Eye (tissue), 1 donor: ENCODE data around the gene PKHD1.

Experiments
- DNase-seq: peaks from one replicate; pipeline ENCODE4 v3.0.0-alpha.2; 2015

PKHD1 gene

GRCh38 chr6:52102405-52102804 lies 15.0 kb upstream of the PKHD1 start:
- DNase-seq, result no peak

GRCh38 chr6:52098721-52099120 lies 11.3 kb upstream of the PKHD1 start:
- DNase-seq, result no peak

GRCh38 chr6:52089758-52090348 lies 2.4 kb upstream of the PKHD1 start:
- no peak for DNase-seq

DNA sequence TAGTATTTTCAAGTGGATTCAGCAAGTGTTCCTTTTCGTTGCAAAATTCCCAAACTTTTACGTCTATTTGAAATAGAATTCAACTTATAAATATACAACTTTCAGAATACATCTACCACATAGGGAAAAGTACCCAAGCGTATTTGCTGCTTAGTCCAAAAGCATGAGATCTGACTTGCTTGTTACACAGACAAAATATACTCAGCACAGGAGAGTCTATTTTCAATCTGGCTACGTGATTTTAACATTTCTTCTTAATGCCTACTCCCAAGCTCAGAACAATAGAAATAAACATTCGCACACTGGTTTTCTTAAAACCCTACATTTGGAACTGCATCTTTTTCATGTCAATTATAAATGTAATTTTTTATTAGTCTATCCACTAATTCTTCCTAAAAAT lies 672 bp downstream of the PKHD1 start:
- DNase-seq, result no peak

- DNase-seq, result no peak
These were observed 6.2 kb downstream of the PKHD1 start for GRCh38 chr6:52081237-52081636.

DNA sequence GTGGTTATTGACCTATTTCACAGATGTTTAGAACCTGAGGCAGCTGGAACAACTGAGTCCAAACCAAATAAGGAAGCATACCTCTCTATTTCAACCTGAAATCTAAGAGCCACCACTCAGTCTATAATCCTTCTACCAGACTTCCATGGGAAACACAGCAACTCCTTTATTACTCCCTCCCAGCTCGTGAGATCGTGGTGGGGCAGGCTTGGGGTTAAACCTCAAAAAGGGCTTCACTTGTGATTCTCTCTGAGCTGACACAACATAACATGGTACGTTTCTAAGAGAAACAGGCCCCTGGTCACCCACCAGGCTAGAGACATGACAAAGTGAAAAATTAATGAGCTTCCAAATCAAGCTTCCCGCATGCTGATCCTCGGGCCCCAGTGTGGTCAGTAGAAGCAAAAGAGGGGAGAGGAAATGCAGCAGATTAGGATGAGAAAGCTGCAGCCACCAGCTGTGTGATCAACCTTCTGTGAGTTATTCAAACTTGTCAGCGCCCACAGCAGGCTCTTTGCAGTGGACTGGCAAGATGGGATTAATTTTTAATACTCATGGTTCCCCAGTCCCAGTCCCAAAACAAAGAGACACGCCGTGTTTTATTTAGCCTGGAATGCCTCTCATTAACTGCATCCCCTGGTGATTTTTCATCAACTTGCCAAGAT lies 9.3 kb downstream of the PKHD1 start:
- peak; percentile 78 for DNase-seq

DNA sequence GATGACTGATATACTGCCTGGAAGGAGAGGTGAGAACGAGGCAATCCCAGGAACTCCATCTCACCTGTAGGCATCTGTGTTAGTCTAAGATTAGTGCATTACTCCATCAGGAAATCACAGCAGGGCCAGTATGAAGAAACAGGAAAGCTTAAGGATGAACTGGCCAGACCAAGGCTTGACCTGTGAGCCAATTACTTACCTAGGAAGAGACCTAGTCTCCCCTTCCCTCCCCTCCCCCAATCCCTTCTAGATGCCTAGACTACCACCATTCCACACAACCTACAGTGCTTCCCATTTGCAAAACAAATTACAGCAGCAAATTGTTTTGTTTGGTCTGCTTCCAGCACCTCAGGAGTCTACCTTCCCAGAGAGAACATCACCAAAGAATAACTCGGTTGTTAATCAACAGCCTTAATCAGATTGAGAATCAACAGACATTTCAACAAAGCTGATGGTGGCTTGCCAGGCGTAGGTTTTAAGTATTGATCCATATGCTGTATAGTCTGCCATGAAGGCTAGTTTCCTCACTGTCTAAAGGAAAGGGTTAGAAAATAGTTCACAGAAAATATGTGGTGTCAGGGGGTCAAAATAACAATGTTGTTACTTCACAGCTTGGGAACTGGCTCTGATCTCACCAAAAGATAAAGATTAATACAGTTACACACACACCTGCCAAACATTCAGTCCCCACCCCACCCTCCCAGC lies 10.1 kb downstream of the PKHD1 start:
- DNase-seq, result peak; percentile 15

GRCh38 chr6:52076791-52077179 lies 10.6 kb downstream of the PKHD1 start:
- DNase-seq, result no peak

DNA sequence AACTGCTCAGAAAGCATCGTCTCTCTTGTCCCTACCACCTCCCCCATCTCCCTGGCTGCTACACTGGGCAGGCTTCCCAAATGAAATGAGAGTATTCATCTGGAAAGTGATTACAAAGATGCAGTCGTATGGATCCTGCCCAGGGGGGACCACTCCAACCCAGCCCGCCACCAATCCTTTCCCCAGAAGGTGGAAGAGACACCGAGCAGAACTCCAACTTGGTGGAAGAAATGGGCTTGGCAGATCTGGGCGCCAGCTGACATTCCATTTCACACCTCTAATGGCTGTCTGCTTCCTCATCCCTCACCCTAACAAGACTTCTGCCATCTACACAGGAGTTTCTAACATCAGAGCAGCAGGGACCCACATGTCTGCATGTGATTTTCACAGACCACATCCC lies 12.7 kb downstream of the PKHD1 start:
- DNase-seq, result peak; percentile 79

GRCh38 chr6:52074155-52074554 lies 13.3 kb downstream of the PKHD1 start:
- peak; percentile 14 for DNase-seq

- DNase-seq, result no peak
These were observed 21.8 kb downstream of the PKHD1 start for GRCh38 chr6:52065621-52066020.

GRCh38 chr6:52063584-52064344 lies 23.6 kb downstream of the PKHD1 start:
- DNase-seq, result peak; percentile 77

- DNase-seq, result no peak
These were observed 25.9 kb downstream of the PKHD1 start for GRCh38 chr6:52061481-52061880.

GRCh38 chr6:52059821-52060220 lies 27.6 kb downstream of the PKHD1 start:
- DNase-seq, result no peak

DNA sequence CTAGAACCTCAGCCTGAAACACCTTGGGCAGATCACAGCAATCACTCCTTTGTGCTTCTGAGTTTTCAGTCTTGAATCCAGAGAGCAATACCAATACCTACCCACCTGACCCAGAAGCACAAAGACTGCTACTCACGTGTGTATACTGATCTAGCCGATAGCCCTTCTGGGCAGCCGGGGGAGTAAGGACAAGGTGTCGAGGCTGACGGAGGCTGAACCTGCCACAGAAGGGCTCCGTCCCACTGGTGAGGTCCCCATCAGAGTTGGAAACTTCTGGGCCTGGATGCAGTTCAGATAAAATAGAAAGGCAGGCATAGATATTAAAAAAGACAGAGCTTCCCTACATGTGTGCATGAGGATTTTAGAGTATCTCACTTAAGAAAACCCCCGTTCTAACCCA lies 32.0 kb downstream of the PKHD1 start:
- no peak for DNase-seq

DNA sequence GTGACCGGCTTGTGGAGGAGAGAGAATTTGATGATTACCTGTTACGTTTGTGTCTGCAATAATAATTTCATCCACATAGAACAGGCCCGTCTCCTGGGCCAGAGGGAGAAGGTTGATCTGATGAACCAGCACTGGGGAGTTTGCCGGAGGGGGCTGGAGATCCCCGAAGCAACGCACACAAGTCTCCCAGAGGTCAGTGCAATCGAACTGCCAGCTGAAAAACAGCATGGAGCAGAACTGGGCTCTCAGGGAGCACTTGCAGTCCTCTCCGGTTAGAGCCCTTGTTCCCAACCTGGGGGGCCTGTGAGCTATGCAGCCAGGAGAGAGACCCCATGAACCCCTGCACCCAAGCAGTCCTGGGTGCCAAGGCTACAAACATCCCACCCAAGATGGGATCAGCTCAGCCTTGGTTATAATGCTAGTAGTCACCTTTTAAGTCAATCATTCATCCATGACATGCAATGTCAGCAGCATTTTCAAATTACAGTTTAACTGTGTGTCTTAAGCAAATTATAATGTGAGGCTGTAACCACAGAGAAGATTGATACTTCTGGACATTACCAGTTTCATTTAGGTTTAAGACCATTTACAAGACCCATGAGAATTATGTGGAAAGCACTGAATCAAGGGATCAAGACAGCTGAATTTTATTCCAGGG lies 34.2 kb downstream of the PKHD1 start:
- no peak for DNase-seq

GRCh38 chr6:52050051-52050405 lies 37.4 kb downstream of the PKHD1 start:
- no peak for DNase-seq

DNA sequence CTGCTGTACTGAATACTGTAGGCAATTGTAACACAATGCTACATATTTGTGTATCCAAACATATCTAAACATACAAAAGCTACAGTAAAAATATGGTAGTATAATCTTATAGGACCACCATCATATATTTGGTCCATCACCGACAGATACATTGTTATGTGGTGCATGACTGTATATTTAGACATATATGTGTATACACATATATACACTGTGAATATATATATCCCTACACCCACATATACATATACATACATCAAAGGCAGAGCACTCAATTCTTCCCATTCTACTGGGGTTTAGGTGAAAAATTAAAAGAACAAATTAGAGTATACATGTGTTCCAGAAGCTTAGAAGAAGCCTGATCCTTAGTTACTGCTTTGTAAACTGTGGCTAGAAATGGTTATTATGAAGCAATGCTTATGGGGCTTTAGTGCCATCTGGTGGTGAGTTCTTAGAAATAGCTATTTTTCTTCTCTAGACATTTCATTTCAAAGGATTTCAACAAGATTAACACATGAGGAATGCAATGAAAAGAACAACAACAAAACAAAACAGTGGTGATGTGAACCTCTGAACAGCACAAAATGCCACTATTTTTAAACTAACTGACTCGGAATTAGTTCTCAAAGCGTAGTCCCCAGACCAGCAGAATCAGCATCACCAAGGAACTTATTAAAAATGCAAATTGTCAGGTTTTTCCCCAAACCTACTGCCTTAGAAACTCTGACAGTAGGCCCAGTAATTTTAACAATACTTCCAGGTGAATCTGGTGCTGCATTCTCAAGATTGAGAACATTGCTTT lies 38.0 kb downstream of the PKHD1 start:
- peak; percentile 78 for DNase-seq

GRCh38 chr6:52046456-52046855 lies 41.0 kb downstream of the PKHD1 start:
- DNase-seq, result peak; percentile 12

DNA sequence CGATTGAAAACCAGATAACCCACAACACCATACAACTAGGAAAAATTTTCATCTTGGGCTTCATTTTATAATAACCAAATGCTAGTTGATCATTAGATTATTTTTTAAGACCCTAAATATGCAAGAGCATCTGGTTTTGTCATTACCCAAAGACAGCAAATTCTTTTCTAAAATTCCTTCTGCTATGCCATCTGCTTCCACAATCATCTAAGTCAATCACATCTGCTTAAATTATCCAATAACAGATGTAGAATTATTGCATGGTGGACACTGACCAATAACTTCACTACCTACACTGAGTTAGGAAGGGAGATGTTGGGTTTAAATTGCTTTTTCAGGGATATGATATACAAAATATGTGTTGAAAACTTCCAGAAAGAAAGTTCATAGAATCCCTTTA lies 41.9 kb downstream of the PKHD1 start:
- DNase-seq, result no peak

GRCh38 chr6:52045033-52045432 lies 42.4 kb downstream of the PKHD1 start:
- DNase-seq, result no peak

- no peak for DNase-seq
These were observed 45.1 kb downstream of the PKHD1 start for GRCh38 chr6:52042141-52042885.
